T-helper 2 cell treated with Interferon-gamma antibody and Interleukin-4, amounts not matched to agents 100 ng/mL and 5 ng/mL, for 36 hours (primary cell): ENCODE results near the gene SORT1. TPM values are rescaled to one million over a fixed set of nuclear protein-coding genes. Genes with fewer than 3 reads are reported as not detected.
"Not testable (repeated sequence)": the region's sequence is repeated elsewhere in the genome, so short reads cannot be mapped to it uniquely, and the experiment has no call there.

Source experiments
- intact Hi-C: fragments of 100-400 bp; cut with micrococcal nuclease; formaldehyde crosslinking; loops from one replicate; pipeline ENCODE4 v1.15.1; 2023
- total RNA-seq: library from RNA; stranded (reverse); gene quantifications from 2 replicates; pipeline ENCODE4 v1.2.3, GENCODE V29; 2022

The SORT1 gene
- total RNA-seq, 1 donor from 2014 or later = 6.2 TPM

- intact Hi-C loops = loop anchor here (1.0 to 2.0 kb wide), 6 partner anchors 28 to 197 kb away; partner anchors contain the start of gene PSMA5
Measured at GRCh38 chr1:109398343-109399225, 866 bp upstream of the SORT1 start.

GRCh38 chr1:109396871-109397580 is 692 bp downstream of the SORT1 start:
- intact Hi-C loops = no loop called here

GRCh38 chr1:109396513-109396839 is 1.2 kb downstream of the SORT1 start:
- intact Hi-C loops = no loop called here

- intact Hi-C loops = no loop called here
Measured at GRCh38 chr1:109395602-109396512, 1.9 kb downstream of the SORT1 start.

GRCh38 chr1:109395282-109395599 is 2.5 kb downstream of the SORT1 start:
- intact Hi-C loops = not testable (repeated sequence)

- intact Hi-C loops = no loop called here
Measured at GRCh38 chr1:109394591-109395281, 3.0 kb downstream of the SORT1 start.

- intact Hi-C loops = no loop called here
Measured at GRCh38 chr1:109393617-109394233, 4.0 kb downstream of the SORT1 start.

- intact Hi-C loops = no loop called here
Measured at GRCh38 chr1:109392788-109393616, 4.7 kb downstream of the SORT1 start.

- intact Hi-C loops = no loop called here
Measured at GRCh38 chr1:109392037-109392787, 5.5 kb downstream of the SORT1 start.

- intact Hi-C loops = no loop called here
Measured at GRCh38 chr1:109391626-109392025, 6.1 kb downstream of the SORT1 start.

- intact Hi-C loops = no loop called here
Measured at GRCh38 chr1:109391157-109391556, 6.6 kb downstream of the SORT1 start.

GRCh38 chr1:109389638-109390341 is 7.9 kb downstream of the SORT1 start:
- intact Hi-C loops = no loop called here

GRCh38 chr1:109388884-109389637 is 8.7 kb downstream of the SORT1 start:
- intact Hi-C loops = no loop called here

- intact Hi-C loops = no loop called here
Measured at GRCh38 chr1:109388208-109388711, 9.5 kb downstream of the SORT1 start.

GRCh38 chr1:109386054-109386717 is 11.5 kb downstream of the SORT1 start:
- intact Hi-C loops = no loop called here

GRCh38 chr1:109385417-109385816 is 12.3 kb downstream of the SORT1 start:
- intact Hi-C loops = no loop called here

GRCh38 chr1:109383854-109384253 is 13.9 kb downstream of the SORT1 start:
- intact Hi-C loops = no loop called here
